CD4-positive, alpha-beta T cell treated with Interferon alpha-2 for 1 hour (primary cell): ENCODE results near the gene FITM1.
"Not testable (repeated sequence)": the region's sequence is repeated elsewhere in the genome, so short reads cannot be mapped to it uniquely, and the experiment has no call there.

Experiments used
- DNase-seq, 2 donors: peaks; one replicate each; pipeline ENCODE4 v3.0.0-alpha.2; 2020 to 2022

Gene FITM1

DNA sequence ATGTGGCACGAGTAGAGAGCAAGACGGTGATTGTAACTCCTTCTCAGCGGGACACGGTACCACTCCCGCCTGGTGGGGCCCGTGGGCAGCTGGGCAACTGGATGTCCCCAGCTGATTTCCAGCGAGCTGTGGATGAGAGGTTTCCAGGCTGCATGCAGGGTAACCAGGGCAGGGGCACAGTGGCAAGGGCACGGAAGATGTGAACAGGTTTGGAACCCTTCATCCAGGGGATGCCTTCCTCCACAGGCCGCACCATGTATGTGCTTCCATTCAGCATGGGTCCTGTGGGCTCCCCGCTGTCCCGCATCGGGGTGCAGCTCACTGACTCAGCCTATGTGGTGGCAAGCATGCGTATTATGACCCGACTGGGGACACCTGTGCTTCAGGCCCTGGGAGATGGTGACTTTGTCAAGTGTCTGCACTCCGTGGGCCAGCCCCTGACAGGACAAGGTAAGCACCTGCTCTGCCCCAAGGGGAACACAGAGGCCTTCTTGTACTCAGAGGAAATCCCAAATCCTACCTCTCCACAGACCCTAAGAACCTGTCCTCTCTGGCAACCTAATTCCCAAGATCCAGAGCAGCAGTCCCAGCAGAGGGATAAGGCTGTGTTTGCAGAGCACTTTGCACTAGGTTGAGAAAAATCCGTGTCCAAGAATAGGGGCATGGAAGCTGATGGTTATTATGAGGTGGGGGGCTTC, 32.1 kb upstream of the FITM1 start:
- no peak for DNase-seq

GRCh38 chr14:24098927-24099813, 31.3 kb upstream of the FITM1 start:
- DNase-seq = no peak

- no peak for DNase-seq
Measured at GRCh38 chr14:24100197-24100981, 30.1 kb upstream of the FITM1 start.

GRCh38 chr14:24100982-24101494, 29.4 kb upstream of the FITM1 start:
- no peak for DNase-seq

DNA sequence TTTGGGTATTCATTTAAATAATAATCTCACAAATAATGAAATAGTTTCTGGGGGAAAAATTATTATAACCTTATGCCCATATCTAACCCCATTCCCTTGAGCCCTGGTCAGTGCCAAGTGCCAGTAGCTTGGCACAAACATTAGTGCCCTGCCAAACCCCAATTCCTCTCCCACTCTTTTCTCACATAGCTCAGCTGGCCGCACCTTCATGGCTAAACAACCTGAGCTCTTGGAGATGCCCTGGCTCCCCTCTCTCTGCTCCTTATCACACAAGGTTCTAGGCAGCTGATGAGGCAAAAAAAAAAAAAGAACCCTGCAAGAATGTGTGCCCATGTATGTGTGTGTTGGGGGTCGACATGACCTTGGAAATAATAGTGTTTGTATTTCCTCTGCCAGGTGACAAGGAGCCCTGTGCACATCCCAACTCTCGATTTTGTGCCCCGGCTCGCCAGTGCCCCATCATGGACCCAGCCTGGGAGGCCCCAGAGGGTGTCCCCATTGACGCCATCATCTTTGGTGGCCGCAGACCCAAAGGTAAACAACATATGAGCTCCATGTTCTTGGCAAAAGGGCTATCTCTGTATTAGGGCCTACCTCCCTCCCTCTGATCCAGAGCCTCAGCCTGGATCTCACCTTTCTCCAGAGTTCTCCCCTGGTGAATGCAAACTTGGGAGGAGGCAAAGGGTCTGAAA, 28.0 kb upstream of the FITM1 start:
- no peak for DNase-seq

- DNase-seq = no peak
Measured at GRCh38 chr14:24103451-24103850, 27.0 kb upstream of the FITM1 start.

DNA sequence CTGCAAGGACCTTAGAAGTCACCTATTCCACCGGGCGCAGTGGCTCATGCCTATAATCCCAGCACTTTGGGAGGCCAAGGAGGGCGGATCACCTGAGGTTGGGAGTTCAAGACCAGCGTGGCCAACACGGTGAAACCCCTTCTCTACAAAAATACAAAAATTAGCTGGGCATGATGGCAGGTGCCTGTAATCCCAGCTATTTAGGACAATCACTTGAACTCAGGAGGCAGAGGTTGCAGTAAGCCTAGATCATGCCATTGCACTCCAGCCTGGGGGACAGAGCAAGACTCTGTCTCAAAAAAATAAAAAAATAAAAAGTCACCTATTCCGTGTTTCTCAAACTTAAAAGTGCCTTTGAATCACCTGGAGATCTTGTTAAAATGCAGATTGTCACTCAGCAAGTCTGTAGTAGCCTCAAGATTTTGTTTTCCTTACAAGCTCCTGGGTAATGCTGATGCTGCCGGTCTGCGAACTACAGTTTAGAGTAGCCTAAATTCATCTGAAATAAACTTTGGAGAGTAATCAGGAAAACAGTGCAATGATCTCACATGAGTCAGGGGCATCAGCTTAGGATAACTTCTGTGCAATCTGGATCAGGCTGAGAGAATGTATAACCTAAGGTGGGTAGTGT, 24.7 kb upstream of the FITM1 start:
- not testable (repeated sequence) for DNase-seq

GRCh38 chr14:24106672-24107271, 23.7 kb upstream of the FITM1 start:
- DNase-seq = no peak

DNA sequence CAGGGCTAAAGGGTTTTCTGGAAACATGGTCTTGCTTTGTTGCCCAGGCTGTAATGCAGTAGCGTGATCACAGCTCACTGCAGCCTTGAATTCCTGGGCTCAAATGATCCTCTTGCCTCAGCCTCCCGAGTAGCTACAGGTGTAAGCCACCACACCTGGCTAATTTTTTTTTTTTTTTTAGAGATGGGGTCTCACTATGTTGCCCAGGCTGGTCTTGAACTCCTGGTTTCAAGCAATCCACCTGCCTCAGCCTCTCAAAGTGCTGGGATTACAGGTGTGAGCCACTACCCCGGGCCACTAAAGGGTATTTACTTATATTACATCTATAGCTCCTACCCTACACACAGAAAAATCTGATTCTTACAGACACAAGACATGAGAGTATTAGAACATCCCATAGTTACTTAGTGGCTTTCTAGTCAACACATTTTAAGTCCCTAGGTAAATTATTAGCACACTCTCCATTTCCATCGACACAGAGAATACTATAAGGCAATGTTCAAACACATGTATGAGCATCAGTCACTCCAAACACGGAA, 22.1 kb upstream of the FITM1 start:
- DNase-seq = no peak

DNA sequence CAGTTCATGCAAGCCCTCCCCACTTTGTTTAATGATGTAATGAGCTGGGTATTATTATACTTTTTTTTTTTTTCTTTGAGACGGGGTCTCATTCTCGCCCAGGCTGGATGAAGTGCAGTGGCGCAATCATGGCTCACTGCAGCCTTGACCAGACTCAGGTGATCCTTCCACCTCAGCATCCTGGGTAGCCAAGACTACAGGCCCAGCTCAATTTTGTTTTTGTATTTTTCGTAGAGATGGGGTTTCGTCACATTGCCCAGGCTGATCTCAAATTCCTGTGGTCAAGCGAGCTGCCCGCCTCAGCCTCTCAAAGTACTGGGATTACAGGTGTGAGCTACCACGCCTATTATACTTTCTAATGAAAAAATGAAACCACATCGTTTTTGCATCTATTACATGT, 20.4 kb upstream of the FITM1 start:
- no peak for DNase-seq

GRCh38 chr14:24110523-24110922, 19.9 kb upstream of the FITM1 start:
- DNase-seq = no peak

GRCh38 chr14:24113379-24113800, 17.1 kb upstream of the FITM1 start:
- peak in 1 of 2 donors; percentile 14 for DNase-seq

GRCh38 chr14:24113801-24114531, 16.5 kb upstream of the FITM1 start:
- peak; percentile 80 to 88 for DNase-seq

DNA sequence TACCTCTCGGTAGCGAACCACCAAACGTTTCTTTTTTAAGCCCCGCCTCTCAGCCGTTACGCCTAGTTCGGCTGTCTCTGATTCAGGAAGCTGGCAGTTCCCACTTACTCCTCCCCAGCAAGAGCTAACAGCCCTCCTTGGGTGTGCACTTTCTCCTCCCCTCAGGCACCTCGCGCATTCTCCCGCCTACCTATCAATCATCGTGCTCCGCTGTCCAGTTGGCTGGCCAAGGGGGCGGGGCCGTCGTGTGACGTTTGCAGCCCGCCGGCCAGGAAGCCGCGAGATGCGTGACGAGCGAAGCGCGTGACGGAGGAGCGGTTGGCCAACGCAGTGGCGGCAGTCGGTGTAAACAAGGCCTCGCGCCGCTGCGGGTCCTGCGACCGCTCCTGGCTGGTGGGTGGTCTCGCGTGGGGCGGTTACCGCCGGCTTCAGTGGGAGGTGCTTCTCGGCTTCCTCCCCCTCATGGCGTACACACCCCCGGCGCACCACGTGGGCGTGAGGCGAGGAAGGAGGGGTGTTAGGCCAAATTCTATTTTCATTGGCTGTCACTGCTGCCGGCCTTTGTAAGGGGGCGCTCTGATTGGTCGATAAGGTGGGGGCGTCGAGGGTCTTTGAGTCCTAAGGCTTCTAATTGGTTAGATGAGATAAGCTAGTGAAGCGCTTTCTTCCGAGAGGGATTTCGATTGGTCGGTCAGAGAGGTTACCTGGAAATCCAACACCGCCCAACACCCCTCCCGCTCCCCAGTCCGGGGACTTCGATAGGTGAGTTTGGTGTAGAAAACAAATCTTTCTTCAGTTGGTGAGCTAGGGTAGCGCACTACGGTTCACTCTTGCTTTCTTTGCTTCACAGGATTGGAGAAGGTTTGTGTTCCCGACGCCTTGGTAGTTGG, 15.7 kb upstream of the FITM1 start, which contains the start of the genes DCAF11 and NRL:
Gene DCAF11 (plus strand): TSS at position 246 of the 890 bp plus-strand sequence. CDS start 818 bp downstream, outside the sequence.
Gene NRL (minus strand): TSS at position 418 of the 890 bp plus-strand sequence. CDS start 32,101 bp downstream, outside the sequence.
- peak; percentile 100 for DNase-seq

- DNase-seq = no peak
Measured at GRCh38 chr14:24115422-24116127, 14.9 kb upstream of the FITM1 start.

GRCh38 chr14:24116128-24116814, 14.2 kb upstream of the FITM1 start:
- DNase-seq = no peak

- no peak for DNase-seq
Measured at GRCh38 chr14:24117179-24117578, 13.3 kb upstream of the FITM1 start.

GRCh38 chr14:24119691-24120090, 10.8 kb upstream of the FITM1 start:
- DNase-seq = no peak
